SW 1271 (cell line): ENCODE results near the gene ACOXL.

ENCODE experiments used
- DNase-seq, 2 experiments: peaks; one replicate each; lab custom pipeline; 2025; lab: John Stamatoyannopoulos, UW

Gene ACOXL

GRCh38 chr2:110875384-110875725, 143.0 kb downstream of the ACOXL start:
- DNase-seq, result no peak

GRCh38 chr2:110876167-110876999, 144.0 kb downstream of the ACOXL start:
- DNase-seq, result no peak

GRCh38 chr2:110877031-110877827, 144.9 kb downstream of the ACOXL start:
- no peak for DNase-seq

- DNase-seq, result no peak
Measured at GRCh38 chr2:110878150-110878549, 145.8 kb downstream of the ACOXL start.

GRCh38 chr2:110881908-110882307, 149.5 kb downstream of the ACOXL start:
- no peak for DNase-seq

GRCh38 chr2:110883406-110883805, 151.0 kb downstream of the ACOXL start:
- no peak for DNase-seq

GRCh38 chr2:110885256-110885655, 152.9 kb downstream of the ACOXL start:
- DNase-seq, result no peak

GRCh38 chr2:110886826-110887573, 154.6 kb downstream of the ACOXL start:
- no peak for DNase-seq

GRCh38 chr2:110888411-110888810, 156.0 kb downstream of the ACOXL start:
- DNase-seq, result no peak

- no peak for DNase-seq
Measured at GRCh38 chr2:110891626-110892025, 159.3 kb downstream of the ACOXL start.

GRCh38 chr2:110896226-110896625, 163.9 kb downstream of the ACOXL start:
- DNase-seq, result no peak

- DNase-seq, result no peak
Measured at GRCh38 chr2:110897966-110898365, 165.6 kb downstream of the ACOXL start.

GRCh38 chr2:110900191-110900590, 167.8 kb downstream of the ACOXL start:
- no peak for DNase-seq

GRCh38 chr2:110903548-110903947, 171.2 kb downstream of the ACOXL start:
- DNase-seq, result no peak

GRCh38 chr2:110904116-110904778, 171.9 kb downstream of the ACOXL start:
- DNase-seq, result no peak

- no peak for DNase-seq
Measured at GRCh38 chr2:110904779-110905148, 172.4 kb downstream of the ACOXL start.

- no peak for DNase-seq
Measured at GRCh38 chr2:110905217-110905616, 172.8 kb downstream of the ACOXL start.

- DNase-seq, result no peak
Measured at GRCh38 chr2:110906613-110907298, 174.4 kb downstream of the ACOXL start.

- DNase-seq, result no peak
Measured at GRCh38 chr2:110909501-110909900, 177.1 kb downstream of the ACOXL start.

GRCh38 chr2:110910423-110910822, 178.1 kb downstream of the ACOXL start:
- DNase-seq, result no peak

GRCh38 chr2:110919738-110920137, 187.4 kb downstream of the ACOXL start:
- DNase-seq, result no peak

GRCh38 chr2:110925479-110925878, 193.1 kb downstream of the ACOXL start:
- DNase-seq, result no peak
